ENCODE measurements around the gene DNMT3B.
"Not testable (repeated sequence)": the region's sequence is repeated elsewhere in the genome, so short reads cannot be mapped to it uniquely, and the experiment has no call there.

DNMT3B gene

DNA sequence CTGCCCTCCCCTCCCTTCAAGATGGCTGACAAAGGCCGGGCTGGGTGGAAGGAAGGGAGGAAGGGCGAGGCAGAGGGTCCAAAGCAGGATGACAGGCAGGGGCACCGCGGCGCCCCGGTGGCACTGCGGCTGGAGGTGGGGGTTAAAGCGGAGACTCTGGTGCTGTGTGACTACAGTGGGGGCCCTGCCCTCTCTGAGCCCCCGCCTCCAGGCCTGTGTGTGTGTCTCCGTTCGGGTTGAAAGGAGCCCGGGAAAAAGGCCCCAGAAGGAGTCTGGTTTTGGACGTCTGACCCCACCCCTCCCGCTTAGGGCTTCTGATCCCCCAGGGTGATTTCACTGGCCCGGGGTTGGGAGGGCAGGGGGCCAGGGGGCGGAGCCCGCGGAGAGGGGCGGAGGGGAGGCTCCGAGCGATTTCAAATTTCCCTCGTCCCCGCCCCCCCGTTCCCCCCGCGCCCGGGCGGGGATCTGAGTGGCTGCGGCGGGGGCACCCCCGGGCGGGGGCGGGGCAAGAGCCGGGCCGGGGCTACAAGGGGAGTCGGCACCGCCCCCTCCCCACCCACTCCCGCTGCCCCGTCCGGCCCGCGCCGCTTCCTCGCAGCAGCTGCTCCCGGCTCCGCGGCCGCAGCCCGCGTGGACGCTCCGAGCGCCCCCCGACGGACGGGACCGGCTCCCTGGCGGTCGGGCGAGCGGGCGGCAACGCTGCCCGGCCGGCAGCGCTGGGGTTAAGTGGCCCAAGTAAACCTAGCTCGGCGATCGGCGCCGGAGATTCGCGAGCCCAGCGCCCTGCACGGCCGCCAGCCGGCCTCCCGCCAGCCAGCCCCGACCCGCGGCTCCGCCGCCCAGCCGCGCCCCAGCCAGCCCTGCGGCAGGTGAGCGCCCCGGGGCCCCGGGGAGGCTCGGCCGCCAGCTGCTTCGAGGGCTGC is at the start of gene DNMT3B:
Gene DNMT3B (plus strand): TSS at position 555 of the 923 bp plus-strand sequence. CDS start 17,939 bp downstream, outside the sequence.
- DNase-seq: peak; percentile 71

DNA sequence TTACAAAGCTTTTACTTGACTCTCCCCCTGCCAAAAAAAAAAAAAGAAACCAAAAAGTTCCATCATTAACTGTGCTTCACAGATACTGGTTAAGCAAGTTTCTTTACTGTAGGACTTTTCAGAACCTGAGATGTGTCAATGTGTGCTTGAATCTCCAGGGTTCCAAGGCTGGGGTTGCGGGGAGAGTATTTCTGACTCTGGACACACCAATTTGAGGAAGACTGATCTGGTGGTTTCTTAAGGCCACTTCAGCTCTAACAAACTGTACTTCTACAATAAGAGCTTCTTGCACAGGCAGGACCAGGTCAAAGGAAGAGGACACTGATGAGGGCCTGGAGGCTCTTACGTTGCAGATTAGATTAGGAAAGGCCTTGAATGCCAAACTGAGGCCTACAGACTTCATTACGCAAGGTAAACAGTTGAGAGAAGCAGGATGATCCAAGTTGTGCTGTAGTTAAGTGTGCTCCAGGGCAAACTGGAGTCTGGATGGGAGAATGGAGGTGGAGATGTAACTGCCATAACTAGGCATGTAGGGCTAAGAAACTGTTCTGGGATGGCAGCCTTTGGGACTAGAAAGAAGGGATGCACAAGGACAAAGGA is 43.3 kb upstream of the DNMT3B start:
- DNase-seq: no peak

DNA sequence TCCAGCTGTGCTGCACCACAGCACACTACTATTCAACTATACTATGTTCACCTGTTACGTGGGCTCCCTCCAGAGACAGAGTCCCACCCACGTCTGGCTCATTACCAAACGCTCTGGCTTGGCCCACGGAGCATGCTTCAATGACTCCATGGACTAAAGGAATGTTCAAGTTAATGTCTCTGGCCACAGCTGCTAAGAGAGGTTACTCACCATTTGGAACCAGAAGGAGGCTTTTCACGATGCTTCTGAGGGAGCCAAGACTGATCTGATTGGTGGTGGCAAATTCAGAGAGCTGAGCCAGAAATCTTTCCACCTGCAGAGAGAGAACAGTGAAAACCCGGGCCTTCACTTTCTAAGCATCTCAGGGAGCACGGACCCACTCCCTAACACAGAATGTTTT is 34.5 kb upstream of the DNMT3B start:
- no peak for DNase-seq

DNA sequence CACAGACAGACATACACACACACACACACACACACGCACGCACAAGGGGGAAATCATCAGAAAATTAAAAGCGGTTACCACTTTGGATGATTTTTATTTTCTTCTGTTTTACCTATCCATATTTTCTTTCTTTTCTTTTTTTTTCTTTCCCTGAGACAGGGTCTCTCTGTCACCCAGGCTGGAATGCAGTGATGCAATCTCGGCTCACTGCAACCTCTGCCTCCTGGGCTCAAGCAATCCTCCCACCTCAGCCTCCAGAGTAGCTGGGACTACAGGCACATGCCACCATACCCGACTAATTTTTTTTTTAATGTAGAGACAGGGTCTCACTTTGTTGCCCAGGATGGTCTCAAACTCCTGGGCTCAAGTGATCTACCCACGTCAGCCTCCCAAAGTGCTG is 33.8 kb upstream of the DNMT3B start:
- not testable (repeated sequence) for DNase-seq

DNA sequence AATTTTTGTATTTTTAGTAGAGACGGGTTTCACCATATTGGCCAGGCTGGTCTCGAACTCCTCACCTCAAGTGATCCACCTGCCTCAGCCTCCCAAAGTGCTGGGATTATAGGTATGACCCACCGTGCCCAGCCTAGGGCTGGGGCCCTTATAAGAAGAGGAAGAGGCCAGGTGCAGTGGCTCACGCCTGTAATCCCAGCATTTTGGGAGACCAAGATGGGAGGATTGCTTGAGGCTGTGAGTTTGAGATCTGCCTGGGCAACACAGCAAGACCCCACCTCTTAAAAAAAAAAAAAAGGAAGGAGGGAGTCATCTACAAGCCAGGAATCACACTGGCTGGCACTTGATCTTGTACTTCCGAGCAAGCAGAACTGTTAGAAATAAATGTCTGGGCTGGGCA is 32.9 kb upstream of the DNMT3B start:
- DNase-seq: not testable (repeated sequence)

DNA sequence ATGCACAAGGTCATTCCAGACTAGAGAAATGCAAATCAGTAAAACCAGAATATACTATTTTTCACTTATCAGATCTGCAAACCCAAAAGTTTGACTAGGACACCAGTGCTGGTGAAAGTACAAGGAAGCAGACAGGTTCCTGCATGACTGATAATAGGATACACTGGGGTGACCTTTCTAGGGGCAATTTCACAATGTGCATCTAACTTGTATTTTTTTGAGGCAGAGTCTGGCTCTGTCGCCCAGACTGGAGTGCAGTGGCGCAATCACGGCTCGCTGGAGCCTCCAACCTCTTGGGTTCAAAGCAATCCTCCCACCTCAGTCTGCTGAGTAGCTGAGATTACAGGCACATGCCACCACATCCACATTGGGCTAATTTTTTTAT is 30.3 kb upstream of the DNMT3B start:
- no peak for DNase-seq

DNA sequence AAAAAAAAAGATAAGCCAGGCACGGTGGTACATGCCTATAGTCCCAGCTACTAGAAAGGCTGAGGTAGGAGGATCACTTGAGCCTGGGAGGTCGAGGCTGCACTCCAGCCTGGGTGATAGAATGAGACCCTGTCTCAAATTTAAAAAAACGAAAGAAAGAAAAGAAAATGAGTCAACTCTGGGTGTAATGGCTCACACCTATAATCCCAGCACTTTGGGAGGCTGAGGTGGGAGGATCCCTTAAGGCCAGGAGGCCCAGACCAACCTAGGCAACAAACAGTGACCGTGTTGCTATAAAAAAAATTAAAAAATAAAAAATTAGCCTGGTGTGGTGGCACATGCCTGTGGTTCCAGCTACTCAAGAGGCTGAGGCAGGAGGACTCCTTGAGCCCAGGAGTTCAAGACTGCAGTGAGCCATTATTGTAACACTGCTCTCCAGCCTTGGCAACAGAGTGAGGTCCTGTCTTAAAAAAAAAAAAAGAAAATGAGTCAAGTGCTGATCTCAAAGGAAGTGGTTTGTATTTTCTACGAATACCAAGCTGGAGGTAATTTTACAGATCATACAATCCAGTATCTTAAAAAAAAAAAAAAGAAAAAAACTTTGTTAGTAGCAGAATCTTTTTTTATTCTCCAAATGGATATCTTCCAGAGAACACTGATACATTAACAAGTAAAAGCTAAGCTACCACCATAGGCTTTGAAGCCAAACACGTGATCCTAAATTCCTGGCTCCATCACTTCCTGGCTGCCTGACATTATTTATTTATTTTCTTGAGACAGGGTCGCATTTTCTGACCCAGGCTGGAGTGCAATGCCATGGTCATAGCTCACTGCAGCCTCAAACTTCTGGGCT is 24.6 kb upstream of the DNMT3B start:
- no peak for DNase-seq

DNA sequence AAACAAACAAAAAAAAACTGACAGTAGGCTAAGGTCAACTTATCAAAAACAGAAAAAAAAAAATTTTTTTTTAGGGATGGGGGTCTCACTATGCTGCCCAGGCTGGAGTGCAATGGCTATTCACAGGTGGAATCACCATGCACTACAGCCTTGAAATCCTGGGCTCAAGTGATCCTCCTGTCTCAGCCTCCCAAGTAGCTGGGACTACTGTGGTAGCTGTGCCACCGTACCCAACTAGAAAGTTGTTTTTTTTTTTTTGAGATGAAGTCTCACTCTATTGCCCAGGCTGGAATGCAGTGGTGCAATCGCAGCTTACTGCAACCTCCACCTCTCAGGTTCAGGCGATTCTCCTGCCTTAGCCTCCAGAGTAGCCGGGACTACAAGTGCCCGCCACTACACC is 21.0 kb upstream of the DNMT3B start:
- no peak for DNase-seq

DNA sequence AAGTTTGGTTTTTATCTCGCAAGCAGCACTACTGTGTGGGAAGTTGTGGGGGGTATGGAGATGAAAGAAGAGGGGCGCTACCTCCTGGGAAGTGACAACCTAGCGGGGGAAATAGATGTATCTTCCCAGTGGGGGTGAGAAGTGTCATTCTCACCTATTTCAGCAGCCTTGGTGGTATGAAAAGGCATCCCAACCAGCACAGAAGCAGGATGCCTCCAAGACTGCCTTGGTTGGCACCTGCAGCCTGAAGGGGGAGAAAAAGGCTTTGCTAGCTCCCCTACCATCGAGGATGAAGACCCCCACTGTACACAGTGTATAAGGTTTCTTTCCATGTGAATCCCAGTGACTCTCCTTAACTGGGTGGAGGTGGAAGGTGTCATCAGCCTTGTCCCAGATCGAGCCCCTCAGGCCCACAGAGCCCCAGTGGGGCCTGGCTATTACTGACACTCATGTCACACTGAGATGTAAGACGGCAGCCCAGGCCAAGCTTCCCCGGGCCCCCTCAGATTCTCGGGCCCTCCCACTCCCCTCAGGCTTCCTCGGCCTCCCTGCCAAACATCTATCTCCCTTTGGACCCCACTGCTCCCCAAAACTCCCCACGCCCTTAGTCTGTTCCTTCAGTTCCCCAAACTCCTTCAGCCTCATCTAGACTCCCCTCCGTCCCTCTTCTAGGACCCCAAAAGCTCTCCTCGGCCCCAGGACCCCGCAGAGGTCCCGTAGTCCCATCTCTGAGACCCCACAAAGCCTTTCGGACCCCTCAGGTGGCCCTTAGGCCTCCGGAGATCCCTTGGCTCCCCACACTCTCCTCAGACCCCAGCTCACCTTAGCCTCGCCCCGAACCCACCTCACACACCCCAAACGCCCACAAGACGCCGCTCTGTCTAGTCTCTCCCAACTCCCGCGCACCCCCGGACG is 19.6 kb upstream of the DNMT3B start:
- no peak for DNase-seq

DNA sequence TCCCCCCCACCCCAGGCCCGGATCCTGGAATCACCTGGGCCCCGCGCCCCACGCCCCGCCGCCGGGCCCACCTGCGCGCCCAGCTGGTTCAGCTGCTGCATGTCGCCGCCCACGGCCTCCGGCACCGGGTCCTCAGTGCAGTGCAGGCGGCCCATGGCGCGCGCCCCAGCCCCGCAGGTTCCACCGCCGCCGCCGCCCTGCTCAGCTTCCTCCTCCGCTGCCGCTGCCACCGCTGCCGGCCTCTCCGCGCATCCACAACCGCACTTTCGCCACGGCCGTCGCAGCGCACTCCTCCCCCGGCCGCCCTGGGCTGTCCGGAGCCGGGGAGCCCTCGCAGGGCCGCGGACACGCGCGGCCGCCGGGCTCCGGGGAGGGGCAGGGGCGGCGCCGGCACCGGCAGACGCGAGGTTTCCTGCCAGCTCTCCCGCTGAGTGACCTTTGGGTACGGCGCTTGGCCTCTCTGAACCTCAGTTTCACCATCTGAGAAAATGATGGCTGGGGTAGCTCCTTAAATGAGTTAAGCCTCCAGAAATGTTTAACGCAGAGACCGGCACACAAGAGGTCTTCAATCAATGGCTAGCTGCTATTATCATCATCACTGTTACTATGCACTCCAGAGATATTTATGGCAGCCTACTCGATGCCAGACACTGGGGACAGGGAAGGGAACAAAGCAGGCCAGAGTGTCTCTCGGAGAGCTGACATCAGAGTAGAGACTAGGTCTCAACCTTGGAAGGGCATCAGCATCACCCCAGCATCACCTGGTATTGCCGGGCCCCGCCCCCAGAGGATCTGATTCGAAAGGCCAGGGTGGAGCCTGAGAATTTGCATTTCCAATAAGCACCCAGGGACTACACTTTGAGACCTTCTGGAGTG is 18.7 kb upstream of the DNMT3B start, which contains the start of gene COMMD7:
Gene COMMD7 (minus strand): TSS at position 231 of the 876 bp plus-strand sequence. CDS start 76 bp downstream, at position 155.
- no peak for DNase-seq

DNA sequence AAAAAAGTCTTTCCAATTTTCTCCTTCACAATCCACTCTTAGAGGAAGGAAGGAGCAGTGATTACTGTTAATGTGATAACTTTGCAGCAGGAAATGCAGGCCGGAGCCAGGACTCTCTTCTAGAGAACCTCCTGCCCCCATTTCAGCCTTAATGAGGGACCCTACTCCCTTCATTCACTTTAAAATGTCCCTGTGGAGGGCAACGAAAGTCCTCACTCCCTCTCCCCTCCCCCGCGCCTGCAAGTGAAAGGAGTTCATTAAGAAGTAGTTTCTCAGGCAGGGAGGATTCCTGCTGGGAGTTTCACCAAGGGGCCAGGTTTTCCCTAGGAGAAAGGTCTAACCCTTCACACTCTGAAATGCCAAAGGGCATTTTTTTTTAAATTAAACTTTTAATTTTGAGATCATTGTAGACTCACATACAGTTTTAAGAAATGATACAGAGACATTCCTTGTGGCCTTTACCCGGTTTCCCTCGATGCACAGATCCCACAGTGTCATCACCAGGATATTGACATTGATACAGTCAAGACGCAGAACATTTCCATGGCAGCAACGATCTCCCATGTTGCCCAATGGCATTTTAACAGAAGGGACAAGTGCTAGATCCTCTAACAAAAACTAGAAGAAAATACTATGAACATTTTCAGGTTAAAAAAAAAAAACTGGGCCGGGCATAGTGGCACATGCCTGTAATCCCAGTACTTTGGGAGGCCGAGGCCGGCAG is 12.1 kb upstream of the DNMT3B start:
- DNase-seq: no peak

DNA sequence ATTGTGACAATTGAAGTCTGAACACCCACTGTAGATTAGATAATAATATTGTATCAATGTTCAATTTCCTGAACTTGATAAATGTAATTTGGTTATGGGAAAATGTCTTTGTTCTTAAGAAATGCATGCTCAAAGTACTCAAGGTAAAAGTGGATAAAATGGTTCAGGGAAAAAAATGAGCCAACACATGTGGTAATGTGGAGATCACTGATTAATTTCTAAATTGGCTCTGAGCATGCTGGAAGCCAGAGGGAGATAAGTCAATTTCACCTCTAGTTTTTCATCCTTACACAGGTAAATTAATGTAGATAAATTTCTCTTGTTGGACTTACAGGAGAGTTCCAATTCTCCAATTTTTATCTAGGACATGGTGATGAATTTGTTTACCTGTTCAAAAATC is 10.9 kb upstream of the DNMT3B start:
- no peak for DNase-seq

DNA sequence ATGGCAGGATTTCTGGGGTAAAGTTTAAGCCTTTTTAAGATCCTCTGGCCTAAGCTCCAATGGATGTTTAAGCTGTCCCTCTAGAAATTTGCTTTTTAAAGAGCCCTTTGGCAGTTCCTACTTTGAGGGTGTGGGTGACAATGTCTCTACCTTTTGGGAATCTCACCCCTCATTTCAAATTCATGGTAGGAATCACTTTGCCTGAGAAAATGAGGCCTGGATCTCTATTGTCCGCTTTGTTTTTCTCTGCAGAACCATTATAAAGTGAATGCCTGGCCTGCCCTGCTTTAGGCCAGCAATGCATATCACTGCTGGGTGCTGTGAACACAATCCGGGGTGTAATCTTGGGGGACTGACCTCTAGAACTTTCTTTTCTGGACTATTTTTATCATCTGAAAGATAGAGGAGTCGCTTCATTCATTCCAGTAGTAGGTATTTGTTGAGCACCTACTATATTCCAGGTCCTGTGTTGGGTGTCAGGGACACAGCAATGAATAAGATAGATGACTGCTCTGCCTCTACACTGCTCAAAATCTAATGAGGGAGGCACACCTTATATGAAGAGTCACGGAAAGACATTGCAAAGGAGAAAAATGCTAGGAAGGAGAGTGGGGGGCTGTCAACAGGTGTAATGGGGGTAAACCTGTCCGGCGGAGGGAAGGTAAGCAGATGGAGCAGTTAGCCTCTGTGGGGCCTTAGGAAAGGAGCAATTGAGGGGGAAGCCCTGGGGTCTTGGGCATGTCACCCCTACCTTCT is 10.3 kb upstream of the DNMT3B start:
- no peak for DNase-seq

DNA sequence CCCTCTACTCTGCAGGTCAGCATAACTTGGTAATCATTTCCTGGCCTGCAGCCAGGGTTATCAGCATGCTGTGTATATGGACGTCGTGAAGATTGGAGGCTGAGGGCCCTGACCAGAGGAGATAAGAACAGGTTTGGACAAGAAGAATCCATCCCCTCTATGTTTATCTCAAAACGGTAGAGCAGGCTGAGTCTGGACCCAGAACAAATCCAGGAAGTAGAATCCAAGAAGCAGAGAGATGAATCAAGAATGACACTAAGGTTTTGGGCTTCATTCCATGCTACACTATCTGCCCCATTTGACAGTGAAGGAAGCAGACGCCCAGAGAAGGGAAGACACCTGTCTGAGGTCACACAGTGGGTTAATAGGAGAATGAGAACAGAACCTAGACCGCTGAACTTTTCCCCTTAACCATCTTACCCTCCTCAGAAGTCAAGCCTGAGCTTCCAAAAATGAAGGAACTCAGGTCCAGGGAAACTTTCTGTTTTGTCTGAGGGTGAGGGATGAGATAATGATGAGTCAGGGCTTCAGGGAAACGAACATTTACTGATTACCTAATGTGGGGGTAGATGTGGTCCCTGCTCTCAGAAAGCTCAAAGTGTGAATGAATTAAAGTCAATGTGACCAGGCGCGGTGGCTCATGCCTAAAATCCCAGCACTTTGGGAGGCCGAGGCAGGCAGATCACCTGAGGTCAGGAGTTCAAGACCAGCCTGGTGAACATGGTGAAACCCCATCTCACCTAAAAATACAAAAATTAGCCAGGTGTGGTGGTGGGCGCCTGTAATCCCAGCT is 9.5 kb upstream of the DNMT3B start:
- DNase-seq: no peak

DNA sequence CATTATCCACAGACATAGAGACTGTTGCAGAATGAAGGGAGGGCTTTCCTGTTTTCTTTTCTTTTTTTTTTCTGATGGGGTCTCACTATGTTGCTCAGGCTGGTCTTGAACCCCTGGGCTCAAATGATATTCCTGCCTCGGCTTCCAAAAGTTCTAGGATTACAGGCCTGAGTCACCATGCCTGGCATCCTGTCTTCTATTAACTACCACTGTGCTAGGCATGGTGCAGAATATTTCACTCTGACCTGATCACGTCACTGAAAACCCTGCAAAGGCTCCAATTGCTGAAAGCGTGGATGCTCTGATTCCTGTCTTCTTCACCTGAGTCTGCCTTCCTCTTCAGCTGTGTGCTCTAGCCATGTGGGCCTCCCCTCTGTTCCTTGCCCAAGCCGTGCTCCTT is 8.5 kb upstream of the DNMT3B start:
- DNase-seq: no peak

DNA sequence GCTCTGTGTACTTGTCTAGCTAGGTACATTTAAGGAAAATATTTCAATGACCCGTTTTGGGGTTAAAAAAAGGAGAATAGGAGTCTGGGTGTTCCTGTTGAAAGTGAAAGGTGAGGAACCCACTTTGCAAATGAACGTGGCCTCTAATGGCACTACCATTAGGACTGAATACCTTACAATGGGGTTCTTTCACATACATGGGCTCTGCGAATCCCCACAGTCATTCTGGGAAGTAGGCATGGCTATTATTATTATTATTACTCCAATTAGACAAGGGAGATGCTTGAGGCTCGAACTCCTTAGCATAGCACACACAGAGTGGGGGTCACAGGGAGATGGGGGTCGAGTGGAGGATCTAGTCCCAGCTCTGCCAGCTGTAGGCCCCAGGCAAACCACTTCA is 6.0 kb upstream of the DNMT3B start:
- DNase-seq: no peak

DNA sequence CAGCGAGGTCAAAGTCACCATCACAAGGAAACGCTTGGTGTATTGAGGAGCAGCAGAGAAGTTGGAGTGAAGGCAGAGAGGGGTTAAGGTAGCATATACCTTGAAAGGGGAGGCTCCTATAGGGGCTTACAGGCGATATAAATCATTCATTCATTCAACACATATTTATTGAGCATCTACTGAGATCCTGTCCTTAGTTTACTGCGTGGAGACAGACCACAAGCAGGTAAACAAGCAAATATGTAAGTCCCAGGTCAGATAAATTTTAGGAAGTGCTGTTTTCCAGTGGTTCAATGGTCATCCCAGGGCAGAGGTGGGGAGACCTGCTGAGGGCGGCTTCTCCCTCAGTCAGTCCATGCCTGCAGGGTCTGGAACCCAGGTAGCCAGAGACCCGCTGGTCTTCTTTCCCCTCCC is 761 bp upstream of the DNMT3B start:
- no peak for DNase-seq

DNA sequence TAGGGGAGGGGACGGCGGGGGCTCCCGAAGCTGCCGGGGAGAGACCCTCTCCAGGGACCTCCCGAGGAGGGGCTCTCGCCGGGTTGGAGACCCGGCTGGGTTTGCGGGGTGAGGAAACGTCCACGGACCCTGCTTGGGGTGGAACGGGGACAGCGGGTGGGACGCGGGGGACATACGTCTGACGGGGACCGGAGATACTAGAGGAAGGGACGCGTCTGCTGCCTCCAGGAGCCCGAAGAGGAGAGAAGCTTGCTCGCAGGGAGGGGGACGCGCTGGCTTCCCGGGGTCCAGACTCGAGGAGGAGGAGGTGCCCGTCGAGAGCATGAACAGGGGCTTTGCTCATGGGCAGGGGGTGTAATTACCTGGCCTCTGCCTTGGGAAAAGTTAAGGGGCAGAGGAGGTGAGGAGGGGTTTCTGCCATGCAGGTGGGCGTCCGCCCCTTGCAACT is 593 bp downstream of the DNMT3B start:
- no peak for DNase-seq

Measured in NCI-H1092 (cell line).